ENCODE measurements around the gene AVP.
A peak's percentile ranks its signal among the peaks of the same experiment; 100 is the strongest.

AVP gene

GRCh38 chr20:3100480-3100879 is 16.0 kb upstream of the AVP start:
- H3K9me3 ChIP-seq: no peaks in the 10 kb centered on the region; the same call in 1 of the 2 replicates
- H3K4me3 ChIP-seq (ENCODE audit: low read depth, low read length): no peak overlapping the region
- no peak for TF ChIP-seq CTCF (IDR thresholded peaks at IDR 0.05; ENCODE audit: low read depth, low read length)
- DNase-seq: no peak
- H3K27me3 ChIP-seq: no peaks in the 10 kb centered on the region
- H3K4me1 ChIP-seq: peaks cover 3% of the 10 kb centered on the region; the same call in 1 of the 2 replicates
- H3K36me3 ChIP-seq: no peaks in the 10 kb centered on the region

GRCh38 chr20:3094848-3095629 is 10.5 kb upstream of the AVP start:
- Histone ChIP-seq H3K9me3 (no peaks in the 10 kb centered on the region), H3K36me3 (no peaks in the 10 kb centered on the region), H3K27me3 (no peaks in the 10 kb centered on the region; the same call in 1 of the 2 replicates), H3K4me1 (no peaks in the 10 kb centered on the region; the same call in 1 of the 2 replicates), H3K4me3 (ENCODE audit: low read depth, low read length) (no peak overlapping the region)
- no peak for DNase-seq
- no peak for TF ChIP-seq CTCF (IDR thresholded peaks at IDR 0.05; ENCODE audit: low read depth, low read length)

DNA sequence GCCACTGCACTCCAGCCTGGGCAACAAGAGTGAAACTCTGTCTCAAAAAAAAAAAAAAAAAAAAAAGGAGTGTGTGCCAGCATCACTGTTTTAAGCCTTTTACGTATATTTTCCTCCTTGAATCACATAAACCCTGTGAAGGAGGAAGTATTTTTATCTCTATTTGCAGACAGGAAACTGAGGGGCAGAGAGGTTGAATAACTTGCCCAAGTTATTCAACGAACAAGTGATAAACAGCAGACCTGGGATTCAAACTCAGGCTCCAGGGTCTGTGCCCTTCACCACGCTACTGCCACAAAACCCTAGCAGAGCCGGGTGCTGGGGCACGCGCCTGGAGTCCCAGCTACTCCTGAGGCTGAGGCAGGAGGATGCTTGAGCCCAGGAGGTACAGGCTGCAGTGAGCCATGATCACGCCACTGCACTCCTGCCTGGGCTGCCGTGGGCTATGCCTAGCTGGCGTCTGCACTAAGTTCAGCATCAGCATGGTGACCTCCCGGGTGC is 9.4 kb upstream of the AVP start:
- Histone ChIP-seq H3K36me3 (no peaks in the 10 kb centered on the region), H3K4me1 (no peaks in the 10 kb centered on the region; the same call in 1 of the 2 replicates), H3K27me3 (no peaks in the 10 kb centered on the region; the same call in 1 of the 2 replicates), H3K4me3 (ENCODE audit: low read depth, low read length) (no peak overlapping the region), H3K9me3 (no peaks in the 10 kb centered on the region)
- no peak for TF ChIP-seq CTCF (IDR thresholded peaks at IDR 0.05; ENCODE audit: low read depth, low read length)
- no peak for DNase-seq

GRCh38 chr20:3092611-3093379 is 8.3 kb upstream of the AVP start:
- DNase-seq: peak; percentile 57
- Histone ChIP-seq H3K9me3 (no peaks in the 10 kb centered on the region), H3K27me3 (no peaks in the 10 kb centered on the region; the same call in 1 of the 2 replicates), H3K36me3 (no peaks in the 10 kb centered on the region), H3K4me1 (no peaks in the 10 kb centered on the region; the same call in 1 of the 2 replicates), H3K4me3 (ENCODE audit: low read depth, low read length) (peak overlapping the region; percentile 52)
- TF ChIP-seq CTCF (IDR thresholded peaks at IDR 0.05; ENCODE audit: low read depth, low read length): no peak

GRCh38 chr20:3090565-3090964 is 6.0 kb upstream of the AVP start:
- Histone ChIP-seq H3K36me3 (no peaks in the 10 kb centered on the region), H3K4me3 (ENCODE audit: low read depth, low read length) (no peak overlapping the region), H3K9me3 (no peaks in the 10 kb centered on the region), H3K4me1 (no peaks in the 10 kb centered on the region; the same call in 1 of the 2 replicates), H3K27me3 (no peaks in the 10 kb centered on the region; the same call in 1 of the 2 replicates)
- no peak for TF ChIP-seq CTCF (IDR thresholded peaks at IDR 0.05; ENCODE audit: low read depth, low read length)
- DNase-seq: no peak

Data from BE2C (cell line).